Adrenal gland (tissue), 12 donors: ENCODE measurements around the gene CFAP410. TPM values are rescaled to one million over a fixed set of nuclear protein-coding genes. Genes with fewer than 3 reads are reported as not detected.

Source experiments
- DNase-seq, 7 donors: peaks; one replicate each; pipeline ENCODE4 v3.0.0-alpha.2; 2019 to 2020
- H3K27ac ChIP-seq, 5 donors: fragments of 200-600 bp; sonication (generic) in 4 of 5; 1 replicate in 3 of 5; 2 replicates in 2 of 5; pipeline versions ENCODE4 v1.5.1 to v1.8.0; 2016 to 2020; ENCODE audit warnings: mild to moderate bottlenecking in 1 of 5
- H3K27me3 ChIP-seq: fragments of 200-600 bp; 2 replicates; pipeline ENCODE4 v1.8.0; 2021
- H3K36me3 ChIP-seq, 2 donors: fragments of 200-600 bp; replicated peaks in 1 of 2; 1 replicate in 1 of 2; 2 replicates in 1 of 2; pipeline versions ENCODE4 v1.5.1 to v1.8.0; 2018 to 2022
- H3K4me1 ChIP-seq, 2 donors: fragments of 200-600 bp; replicated peaks in 1 of 2; 1 replicate in 1 of 2; 2 replicates in 1 of 2; pipeline versions ENCODE4 v1.5.1 to v1.8.0; 2018 to 2021
- H3K4me3 ChIP-seq, 4 donors: fragments of 200-600 bp; sonication (generic) in 3 of 4; one replicate each; pipeline ENCODE4 v1.5.1; 2016 to 2018
- H3K9me3 ChIP-seq, 3 donors: fragments of 200-600 bp; sonication (generic) in 1 of 3; replicated peaks in 1 of 3; 1 replicate in 2 of 3; 2 replicates in 1 of 3; pipeline versions ENCODE4 v1.5.1 to v1.8.0; 2016 to 2021
- CTCF ChIP-seq, 6 experiments: fragments of 450-650 bp in 4 of 6; fragments of 200-600 bp in 2 of 6; sonication (generic) in 1 of 6; IDR thresholded peaks; 1 replicate in 5 of 6; 2 replicates in 1 of 6; pipeline versions ENCODE4 v1.5.1 to v1.8.0; 2016 to 2021; ENCODE audit warnings: antibody characterized with exemption in 6 of 6, mild to moderate bottlenecking in 2 of 6, moderate library complexity in 1 of 6
- POLR2A ChIP-seq, 2 donors: fragments of 450-650 bp; IDR thresholded peaks; one replicate each; pipeline ENCODE4 v1.6.1; 2017; ENCODE audit warnings: antibody characterized with exemption in 2 of 2, mild to moderate bottlenecking in 2 of 2, moderate library complexity in 1 of 2
- whole genome bisulfite sequencing, 4 donors: extraction: QIAGEN DNeasy Blood & Tissue Kit in 2 of 4; methylation state at CpG; one replicate each; pipeline versions ENCODE4 v1.1.5 to v1.1.7; 2013 to 2017; 5-methylcytosine and 5-hydroxymethylcytosine counted together
- intact Hi-C, 2 donors: fragments of 100-400 bp; cut with DNase I; formaldehyde crosslinking; loops; one replicate each; pipeline versions ENCODE4 v1.14.1 to v1.15.0; 2022 to 2023
- polyA plus RNA-seq, 3 donors: library from polyadenylated mRNA; stranded (reverse); fragments of 200-250 nt in 2 of 3; fragments of 350-450 nt in 1 of 3; fragmentation: Illumina TruSeq in 1 of 3; extraction: RNeasy Lipid Tissue Mini Kit (QIAGEN cat#74804) in 1 of 3; gene quantifications; one replicate each; pipeline ENCODE4 v1.2.3, GENCODE V29; 2013 to 2014
- total RNA-seq, 9 donors: library from RNA; depleted of rRNA in 4 of 9; stranded (reverse); fragments of >200 nt in 4 of 9; fragments of 120-200 nt in 1 of 9; fragmentation: NEBNext Ultra II Directional in 1 of 9; extraction: Animal tissue kit (Norgen Biotek cat#: 25700) in 1 of 9; gene quantifications; one replicate each; pipeline versions ENCODE4 v1.1.0 to v1.2.4, GENCODE V29; 2013 to 2023
- donor health status: healthy with polysubstance abuse.
- donor health status: Bipolar disorder and iron deficiency.
- donor health status: DM: yes; HTN: yes; CAD: no.
- donor health status: DM: no; HTN: no; CAD: no.
- donor health status: DM: no; HTN: no; CAD: no.
- donor health status: DM: yes; HTN: yes; CAD: no.

CFAP410 gene
- total and polyA plus RNA-seq, 12 donors = 1.4 to 149 (median 37.0) TPM

DNA sequence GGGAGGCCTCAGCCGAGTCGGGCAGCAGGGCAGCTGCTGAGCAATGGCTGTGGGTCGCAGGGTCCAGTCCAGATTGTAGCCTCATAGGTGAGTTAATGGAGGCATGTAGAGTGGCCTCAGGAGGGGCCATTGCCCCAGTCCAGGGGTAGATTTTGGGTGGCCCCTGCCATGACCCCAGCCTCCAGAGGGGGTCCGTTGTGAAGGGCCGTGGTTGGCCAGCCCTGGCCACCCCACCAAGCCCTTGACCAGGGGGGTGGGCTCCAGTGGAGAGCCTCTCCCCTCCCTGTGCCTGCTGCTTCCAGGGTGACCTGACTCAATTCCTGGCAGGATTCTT lies 40.3 kb upstream of the CFAP410 start:
- Histone ChIP-seq H3K4me3 (no peak overlapping the region), H3K36me3 (no peaks in the 10 kb centered on the region), H3K27ac (no peak overlapping the region), H3K27me3 (no peaks in the 10 kb centered on the region), H3K9me3 (peaks cover 0 to 5% (median 0%) of the 10 kb centered on the region in 3 donors), H3K4me1 (no peaks in the 10 kb centered on the region)
- intact Hi-C loops = no loop called here
- DNase-seq = peak in 2 of 7 donors; percentile 7 to 31
- TF ChIP-seq CTCF (IDR thresholded peaks at IDR 0.05) = no peak
- no peak for TF ChIP-seq POLR2A (IDR thresholded peaks at IDR 0.05)
- 80 to 94% (median 93%) methylated on average over 1 to 5 of the region's 5 CpGs for WGBS, 4 donors

DNA sequence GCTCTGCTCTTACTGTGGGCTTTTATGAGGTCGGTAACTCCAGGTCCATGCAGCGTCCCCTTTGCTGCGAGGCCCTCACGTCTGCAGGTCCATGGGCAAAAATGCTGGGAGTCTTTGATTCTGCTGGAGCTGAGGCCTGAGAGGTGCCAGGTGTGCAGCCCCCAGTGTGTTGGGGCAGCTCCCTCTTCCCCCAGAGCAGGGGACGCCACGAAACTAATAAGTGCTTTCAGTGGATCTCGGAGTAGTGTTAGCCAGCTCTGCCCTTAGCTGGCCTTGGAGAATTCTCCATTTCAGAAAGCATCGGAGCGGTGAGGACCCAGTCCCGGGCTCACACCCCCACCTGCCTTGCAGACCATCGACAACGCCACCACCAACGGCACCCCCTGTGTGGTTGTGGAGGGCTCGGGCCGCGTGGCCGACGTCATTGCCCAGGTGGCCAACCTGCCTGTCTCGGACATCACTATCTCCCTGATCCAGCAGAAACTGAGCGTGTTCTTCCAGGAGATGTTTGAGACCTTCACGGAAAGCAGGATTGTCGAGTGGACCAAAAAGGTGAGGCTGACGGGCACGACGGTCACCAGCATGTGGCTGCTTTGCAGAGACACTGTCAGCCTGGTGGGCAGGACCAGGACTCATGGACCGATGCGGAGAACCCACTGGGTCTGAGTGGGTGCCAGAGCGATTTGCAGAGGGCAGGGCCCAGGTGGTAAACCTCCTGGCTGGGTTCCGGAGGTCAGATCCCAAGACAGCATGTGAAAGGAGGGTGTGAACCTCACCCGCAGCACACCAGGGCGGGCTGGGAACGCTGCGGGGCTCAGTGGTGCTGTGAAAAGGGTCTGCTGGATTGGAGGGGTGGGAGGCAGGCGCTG lies 39.7 kb upstream of the CFAP410 start:
- H3K36me3 ChIP-seq = no peaks in the 10 kb centered on the region
- no peak overlapping the region for H3K4me3 ChIP-seq
- no peaks in the 10 kb centered on the region for H3K27me3 ChIP-seq
- no peak overlapping the region for H3K27ac ChIP-seq
- intact Hi-C loops = no loop called here
- H3K9me3 ChIP-seq = no peaks in the 10 kb centered on the region
- peak in 1 of 7 donors; percentile 4 for DNase-seq
- 96 to 97% (median 96%) methylated on average over 9 to 34 of the region's 34 CpGs for WGBS, 4 donors
- no peaks in the 10 kb centered on the region for H3K4me1 ChIP-seq
- no peak for TF ChIP-seq POLR2A (IDR thresholded peaks at IDR 0.05)
- no peak for TF ChIP-seq CTCF (IDR thresholded peaks at IDR 0.05)

- TF ChIP-seq POLR2A (IDR thresholded peaks at IDR 0.05) = no peak
- TF ChIP-seq CTCF (IDR thresholded peaks at IDR 0.05) = no peak
- H3K36me3 ChIP-seq = no peaks in the 10 kb centered on the region
- WGBS, 4 donors = 82 to 87% (median 86%) methylated on average over 16 to 22 of the region's 22 CpGs
- no peak overlapping the region for H3K4me3 ChIP-seq
- H3K27me3 ChIP-seq = no peaks in the 10 kb centered on the region
- intact Hi-C loops = no loop called here
- no peaks in the 10 kb centered on the region for H3K4me1 ChIP-seq
- no peaks in the 10 kb centered on the region for H3K9me3 ChIP-seq
- peak in 1 of 7 donors; percentile 10 for DNase-seq
- H3K27ac ChIP-seq = no peak overlapping the region
Observed at GRCh38 chr21:44377922-44378645, 38.9 kb upstream of the CFAP410 start.

GRCh38 chr21:44377201-44377921 lies 38.2 kb upstream of the CFAP410 start:
- peak in 1 of 7 donors; percentile 11 for DNase-seq
- 82 to 88% (median 83%) methylated on average over 18 to 24 of the region's 24 CpGs for WGBS, 4 donors
- intact Hi-C loops = no loop called here
- TF ChIP-seq POLR2A (IDR thresholded peaks at IDR 0.05) (no peak), CTCF (IDR thresholded peaks at IDR 0.05) (no peak)
- no peaks in the 10 kb centered on the region for H3K9me3 ChIP-seq
- no peak overlapping the region for H3K27ac ChIP-seq
- H3K36me3 ChIP-seq = no peaks in the 10 kb centered on the region
- H3K27me3 ChIP-seq = no peaks in the 10 kb centered on the region
- no peak overlapping the region for H3K4me3 ChIP-seq
- H3K4me1 ChIP-seq = no peaks in the 10 kb centered on the region
